Hippocampal formation (tissue), 2 donors: ENCODE results near the gene AOC3.
"Not testable (repeated sequence)": the region's sequence is repeated elsewhere in the genome, so short reads cannot be mapped to it uniquely, and the experiment has no call there.

ENCODE experiments used
- DNase-seq, 2 donors: peaks; one replicate each; lab custom pipeline; 2025; lab: John Stamatoyannopoulos, UW

AOC3 gene

DNA sequence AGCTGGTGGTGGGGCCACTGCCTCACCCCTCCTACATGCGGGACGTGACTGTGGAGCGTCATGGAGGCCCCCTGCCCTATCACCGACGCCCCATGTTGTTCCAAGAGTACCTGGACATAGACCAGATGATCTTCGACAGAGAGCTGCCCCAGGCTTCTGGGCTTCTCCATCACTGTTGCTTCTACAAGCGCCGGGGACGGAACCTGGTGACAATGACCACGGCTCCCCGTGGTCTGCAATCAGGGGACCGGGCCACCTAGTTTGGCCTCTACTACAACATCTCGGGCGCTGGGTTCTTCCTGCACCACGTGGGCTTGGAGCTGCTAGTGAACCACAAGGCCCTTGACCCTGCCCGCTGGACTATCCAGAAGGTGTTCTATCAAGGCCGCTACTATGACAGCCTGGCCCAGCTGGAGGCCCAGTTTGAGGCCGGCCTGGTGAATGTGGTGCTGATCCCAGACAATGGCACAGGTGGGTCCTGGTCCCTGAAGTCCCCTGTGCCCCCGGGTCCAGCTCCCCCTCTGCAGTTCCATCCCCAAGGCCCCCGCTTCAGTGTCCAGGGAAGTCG is 16.8 kb downstream of the AOC3 start:
- not testable (repeated sequence) for DNase-seq

DNA sequence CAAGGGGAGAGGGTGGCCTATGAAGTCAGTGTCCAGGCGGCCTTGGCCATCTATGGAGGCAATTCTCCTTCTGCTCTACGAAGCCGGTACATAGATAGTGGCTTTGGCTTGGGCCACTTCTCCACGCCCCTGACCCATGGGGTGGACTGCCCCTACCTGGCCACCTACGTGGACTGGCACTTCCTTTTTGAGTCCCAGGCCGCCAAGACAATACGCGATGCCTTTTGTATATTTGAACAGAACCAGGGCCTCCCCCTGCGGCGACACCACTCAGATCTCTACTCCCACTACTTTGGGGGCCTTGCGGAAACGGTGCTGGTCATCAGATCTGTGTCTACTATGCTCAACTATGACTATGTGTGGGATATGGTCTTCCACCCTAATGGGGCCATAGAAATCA is 17.3 kb downstream of the AOC3 start:
- no peak for DNase-seq

DNA sequence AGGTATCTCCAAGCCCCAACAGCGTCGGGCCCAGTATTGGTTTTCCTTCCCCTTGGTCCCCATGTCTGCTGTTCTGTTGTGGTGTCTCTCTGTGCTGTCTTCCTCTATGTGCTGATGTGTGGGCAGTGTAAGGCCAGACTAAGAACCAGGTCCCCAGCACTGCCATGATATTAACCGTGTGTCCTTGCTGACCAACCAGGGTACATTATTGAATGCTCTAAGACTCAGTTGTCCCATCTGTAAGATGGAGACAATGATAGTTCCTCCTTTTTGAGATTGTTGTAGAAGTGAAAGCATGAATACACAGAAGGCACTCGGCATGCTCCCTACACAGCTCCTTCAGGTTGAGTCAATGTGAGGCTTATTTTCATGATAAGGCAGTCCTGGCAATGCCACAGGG is 20.6 kb downstream of the AOC3 start:
- no peak for DNase-seq

DNA sequence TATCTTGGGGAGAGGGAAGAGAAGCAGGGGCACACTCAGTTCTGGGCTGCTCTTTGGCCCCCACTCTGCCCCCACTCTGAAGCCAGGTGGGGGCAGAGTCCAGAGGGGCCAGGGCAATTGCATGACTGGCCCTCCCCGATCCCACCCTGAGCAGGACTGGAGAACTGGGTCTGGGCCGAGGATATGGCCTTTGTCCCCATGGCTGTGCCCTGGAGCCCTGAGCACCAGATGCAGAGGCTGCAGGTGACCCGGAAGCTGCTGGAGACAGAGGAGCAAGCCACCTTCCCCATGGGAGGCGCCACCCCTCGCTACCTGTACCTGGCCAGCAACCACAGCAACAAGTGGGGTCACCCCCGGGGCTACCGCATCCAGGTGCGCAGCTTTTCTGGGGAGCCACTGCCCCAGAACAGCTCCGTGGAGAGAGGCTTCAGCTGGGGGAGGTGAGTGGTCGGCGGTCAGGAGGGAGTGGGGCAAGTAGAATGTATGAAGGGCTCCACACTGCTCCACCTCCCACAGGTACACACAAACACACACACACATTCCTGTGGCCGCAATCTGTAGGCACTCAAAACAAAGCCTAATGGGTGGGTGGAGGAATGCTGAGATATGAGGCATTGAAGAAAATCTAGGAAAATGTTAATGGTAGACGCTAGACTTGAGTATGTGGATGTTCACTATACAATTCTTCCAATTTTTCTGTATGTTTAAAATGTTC is 21.4 kb downstream of the AOC3 start:
- DNase-seq: no peak

DNA sequence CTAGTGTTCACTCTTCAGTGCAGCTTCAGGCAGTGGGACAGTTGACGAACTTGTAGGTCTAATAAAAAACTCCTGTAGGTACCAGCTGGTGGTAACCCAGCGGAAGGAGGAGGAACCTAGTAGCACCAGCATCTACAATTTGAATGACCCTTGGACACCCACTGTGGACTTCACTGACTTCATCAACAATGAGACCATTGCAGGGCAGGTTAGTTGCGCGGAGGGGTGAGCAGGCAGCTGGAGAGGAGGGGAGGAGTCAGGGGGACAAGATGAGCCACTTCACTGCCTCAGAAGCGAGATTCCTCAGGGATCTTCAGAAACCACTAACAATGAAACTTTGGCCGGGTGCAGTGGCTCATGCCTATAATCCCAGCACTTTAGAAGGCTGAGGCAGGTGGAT is 22.3 kb downstream of the AOC3 start:
- DNase-seq: no peak

DNA sequence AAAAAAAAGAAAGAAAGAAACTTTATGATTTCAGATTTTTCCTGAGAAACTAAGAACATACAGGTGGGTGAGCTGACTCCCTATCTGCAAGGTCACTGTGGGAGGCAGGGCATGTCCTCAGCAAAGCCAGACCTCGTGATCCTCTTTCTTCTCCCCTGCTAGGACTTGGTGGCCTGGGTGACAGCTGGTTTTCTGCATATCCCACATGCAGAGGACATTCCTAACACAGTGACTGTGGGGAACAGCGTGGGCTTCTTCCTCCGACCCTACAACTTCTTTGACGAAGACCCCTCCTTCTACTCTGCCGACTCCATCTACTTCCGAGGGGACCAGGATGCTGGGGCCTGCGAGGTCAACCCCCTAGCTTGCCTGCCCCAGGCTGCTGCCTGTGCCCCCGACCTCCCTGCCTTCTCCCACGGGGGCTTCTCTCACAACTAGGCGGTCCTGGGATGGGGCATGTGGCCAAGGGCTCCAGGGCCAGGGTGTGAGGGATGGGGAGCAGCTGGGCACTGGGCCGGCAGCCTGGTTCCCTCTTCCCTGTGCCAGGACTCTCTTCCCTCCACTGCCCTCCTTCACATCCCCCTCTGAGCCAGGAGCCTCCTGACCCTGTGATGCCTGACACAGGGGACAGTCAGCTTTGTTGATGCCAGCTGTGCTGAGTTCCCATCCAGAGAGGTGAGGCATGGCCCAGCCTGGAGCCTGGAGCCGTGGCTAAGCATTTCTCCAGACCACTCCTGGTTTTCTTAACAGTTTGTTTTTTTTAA is 23.1 kb downstream of the AOC3 start:
- DNase-seq: not testable (repeated sequence)

DNA sequence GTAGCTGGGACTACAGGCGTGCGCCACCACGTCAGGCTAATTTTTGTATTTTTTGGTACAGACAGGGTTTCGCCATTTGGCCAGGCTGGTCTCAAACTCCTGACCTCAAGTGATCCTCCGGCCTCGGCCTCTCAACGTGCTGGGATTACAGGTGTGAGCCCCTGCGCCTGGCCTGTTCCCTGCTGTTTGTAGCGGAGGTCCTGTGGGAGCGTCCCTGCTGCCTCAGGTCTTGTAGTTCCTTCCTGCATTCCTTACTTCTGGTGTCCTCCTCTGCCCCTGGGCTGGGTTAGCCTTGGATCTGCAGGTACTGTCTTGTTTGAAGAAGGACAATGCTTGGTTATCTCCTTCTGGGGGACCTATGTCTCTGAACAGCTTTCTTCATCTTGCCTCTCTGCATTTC is 26.0 kb downstream of the AOC3 start:
- no peak for DNase-seq

DNA sequence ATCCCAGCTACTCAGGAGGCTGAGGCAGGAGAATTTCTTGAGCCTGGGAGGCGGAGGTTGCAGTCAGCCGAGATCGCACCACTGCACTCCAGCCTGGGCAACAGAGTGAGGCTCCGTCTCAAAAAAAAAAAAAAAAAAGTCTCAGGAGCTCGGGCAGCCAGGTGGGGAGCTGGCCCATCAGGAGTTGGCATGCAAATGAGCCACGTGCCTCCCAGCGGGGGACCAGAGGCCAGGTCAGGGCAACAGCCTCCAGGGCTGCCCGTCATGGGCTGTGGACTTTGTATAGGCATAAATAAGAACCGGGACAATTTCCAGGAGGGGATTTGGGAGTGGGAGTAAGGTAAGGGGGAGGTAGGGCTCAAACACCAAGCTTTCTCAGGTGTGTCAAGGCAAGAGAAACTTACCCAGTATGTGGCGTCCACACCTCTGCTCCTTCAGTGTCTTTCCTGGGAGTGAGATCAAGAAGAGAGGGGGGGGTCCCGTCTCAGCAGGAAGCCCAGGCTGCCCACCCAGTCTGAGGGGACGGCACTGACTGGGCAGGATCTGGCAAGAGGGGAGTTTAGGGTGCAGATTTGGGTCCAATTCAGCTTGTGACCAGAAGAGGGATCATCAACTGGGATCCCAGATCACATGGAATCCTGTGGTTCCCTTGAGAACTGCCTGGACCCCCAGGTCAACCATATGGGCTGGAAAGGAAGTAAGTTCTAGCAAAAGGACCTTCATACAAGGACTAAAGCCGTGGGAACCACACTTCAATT is 27.3 kb downstream of the AOC3 start:
- DNase-seq: no peak

DNA sequence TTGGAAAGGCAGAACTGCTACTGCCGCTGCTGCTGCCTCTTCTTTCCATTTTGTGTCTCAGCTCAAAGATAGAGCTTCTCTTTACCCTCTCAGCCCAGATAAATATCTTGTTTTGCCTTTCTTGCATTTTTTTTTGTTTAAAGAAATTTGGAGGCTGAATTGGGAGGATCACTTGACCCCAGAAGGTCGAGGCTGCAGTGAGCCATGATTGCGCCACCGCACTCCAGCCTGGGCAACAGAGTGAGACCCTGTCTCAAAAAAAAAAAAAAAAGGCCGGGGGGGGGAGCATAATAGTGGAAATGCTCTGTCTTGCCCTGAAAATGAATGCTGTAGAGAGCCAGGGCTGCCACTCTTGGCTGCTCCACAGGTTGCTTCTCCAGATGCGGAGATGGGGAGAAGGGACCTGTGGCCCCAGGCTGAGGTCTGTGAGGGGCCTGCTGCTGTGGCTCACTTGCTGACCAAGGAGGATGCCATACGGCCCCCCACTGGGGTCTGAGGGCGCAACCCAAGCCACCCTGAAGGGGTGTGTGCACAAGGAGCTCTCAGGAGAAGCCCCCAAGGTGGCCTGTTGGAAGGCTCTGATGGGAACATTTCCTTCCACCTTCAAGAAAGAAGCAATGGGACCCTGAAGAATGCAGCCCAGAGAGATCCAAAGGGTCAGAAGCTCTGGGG is 28.1 kb downstream of the AOC3 start:
- DNase-seq: no peak

DNA sequence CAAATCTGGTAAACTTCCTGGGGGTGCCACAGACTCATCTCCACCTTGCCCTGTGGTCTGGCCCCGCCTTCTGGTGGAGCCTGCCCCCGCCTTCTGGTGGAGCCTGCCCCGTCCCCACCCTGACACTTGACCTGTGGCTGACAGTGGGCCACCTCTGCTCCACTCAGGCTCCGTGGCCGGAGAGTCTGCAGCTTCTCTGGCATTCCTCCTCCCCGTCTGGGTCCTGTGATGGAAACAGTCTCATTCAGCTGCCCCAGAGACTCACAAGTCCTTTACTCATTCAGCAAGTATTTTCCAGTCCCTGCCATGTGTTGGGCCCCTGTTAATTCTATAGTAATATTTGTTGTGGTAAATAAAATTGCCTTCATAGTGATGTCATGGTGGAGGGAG is 28.6 kb downstream of the AOC3 start:
- no peak for DNase-seq

DNA sequence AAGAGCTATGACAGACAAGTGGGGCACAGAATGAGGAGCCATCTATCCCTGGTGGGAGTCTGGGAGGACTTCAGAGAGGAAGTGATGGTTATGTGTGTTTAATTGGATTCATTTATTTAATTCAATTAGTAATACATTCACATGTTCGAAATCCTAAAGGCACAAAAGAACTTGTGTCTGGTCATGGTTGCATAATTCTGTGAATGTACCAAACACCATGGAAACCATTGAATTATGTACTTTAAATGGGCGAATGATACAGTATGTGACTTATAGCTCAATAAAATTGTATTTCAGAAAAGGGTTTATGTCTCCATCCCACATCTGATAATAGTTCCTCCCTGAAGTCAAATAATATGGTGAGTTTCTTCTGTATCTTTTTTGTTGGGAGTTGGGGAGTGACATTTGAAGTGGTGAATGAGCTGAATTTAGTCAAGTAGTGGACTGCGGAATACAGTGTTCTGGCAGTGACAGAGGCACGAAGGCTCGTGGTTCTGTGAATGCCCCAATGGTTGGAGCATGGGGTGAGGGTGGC is 29.8 kb downstream of the AOC3 start:
- DNase-seq: no peak

DNA sequence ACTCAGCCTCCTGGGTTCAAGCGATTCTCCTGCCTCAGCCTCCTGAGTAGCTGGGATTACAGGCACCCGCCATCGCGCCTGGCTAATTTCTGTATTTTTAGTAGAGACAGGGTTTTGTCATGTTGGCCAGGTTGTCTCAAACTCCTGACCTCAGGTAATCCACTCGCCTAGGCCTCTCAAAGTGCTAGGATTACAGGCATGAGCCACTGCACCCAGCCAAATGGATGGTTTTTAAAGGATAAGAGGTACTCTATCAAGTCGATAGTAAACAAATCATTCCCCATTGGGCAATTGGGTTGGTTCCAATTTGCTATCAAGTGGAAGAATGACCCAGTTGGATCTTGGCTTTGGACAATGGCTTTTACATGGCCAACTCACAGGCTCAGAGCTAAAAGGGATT is 30.7 kb downstream of the AOC3 start:
- DNase-seq: not testable (repeated sequence)

DNA sequence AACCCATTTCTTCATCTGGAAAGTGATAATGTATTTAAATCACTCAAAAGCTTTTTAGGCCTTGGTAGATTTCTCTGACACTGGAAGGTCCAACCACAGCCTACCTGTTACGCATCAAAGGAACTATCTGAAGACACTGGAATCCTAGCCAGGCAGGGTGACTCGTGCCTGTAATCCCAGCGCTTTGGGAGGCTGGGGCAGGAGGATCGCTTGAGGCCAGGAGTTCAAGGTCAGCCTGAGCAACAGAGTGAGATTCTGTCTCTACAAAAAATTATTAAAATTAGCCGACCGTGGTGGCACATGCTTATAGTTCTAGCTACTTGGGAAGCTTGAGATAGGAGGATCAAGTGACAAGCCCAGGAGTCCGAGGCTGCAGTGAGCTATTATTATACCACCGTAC is 31.2 kb downstream of the AOC3 start:
- no peak for DNase-seq

DNA sequence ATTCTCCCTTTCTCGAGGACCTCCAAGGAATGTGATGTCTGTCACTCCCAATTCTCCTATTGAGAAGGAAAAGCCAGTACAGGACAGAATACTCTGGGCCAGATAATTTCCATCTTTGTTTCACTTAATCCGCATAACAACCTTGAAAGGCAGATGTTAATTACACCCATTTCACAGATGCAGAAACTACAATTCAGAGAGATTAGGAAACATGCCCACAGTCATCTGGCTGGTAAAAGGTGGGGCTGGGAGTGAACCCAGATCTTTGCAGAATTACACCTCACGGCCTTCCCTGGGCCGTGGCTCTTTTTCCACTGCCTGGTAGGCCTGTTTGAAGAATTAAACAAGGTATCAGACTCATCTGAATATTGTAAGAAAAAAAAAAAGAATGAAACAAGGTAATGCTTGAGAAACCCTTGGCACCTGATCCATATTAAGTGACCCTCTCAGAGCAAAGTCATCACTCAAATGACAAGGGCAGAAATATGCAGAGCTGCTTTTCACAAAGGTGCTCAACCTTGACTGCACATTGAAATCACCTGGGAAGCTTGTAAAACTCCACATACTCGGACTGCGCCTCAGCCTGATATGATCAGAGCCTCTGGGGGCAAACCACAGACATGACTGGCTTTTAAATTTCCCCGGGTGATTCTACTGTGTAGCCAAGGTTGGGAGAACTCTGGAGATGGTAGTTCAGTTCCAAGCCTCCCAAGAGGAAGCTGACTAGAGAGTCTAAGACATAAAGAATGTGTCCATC is 33.0 kb downstream of the AOC3 start:
- DNase-seq: no peak

DNA sequence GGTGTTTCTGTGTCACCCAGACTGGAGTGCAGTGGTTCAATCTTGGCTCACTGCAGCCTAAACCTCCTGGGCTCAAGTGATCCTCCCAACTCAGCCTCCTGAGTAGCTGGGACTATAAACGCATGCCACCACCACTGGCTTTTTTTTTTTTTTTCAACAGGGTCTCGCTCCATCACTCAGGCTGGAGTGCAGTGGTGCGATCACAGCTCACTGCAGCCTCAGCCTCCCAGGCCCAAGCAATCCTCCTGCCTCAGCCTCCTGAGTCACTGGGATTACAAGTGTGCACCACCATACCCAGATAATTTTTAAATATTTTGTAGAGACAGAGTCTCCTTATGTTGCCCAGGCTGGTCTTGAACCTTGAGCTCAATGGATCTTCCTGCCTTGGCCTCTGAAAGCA is 34.8 kb downstream of the AOC3 start:
- not testable (repeated sequence) for DNase-seq

DNA sequence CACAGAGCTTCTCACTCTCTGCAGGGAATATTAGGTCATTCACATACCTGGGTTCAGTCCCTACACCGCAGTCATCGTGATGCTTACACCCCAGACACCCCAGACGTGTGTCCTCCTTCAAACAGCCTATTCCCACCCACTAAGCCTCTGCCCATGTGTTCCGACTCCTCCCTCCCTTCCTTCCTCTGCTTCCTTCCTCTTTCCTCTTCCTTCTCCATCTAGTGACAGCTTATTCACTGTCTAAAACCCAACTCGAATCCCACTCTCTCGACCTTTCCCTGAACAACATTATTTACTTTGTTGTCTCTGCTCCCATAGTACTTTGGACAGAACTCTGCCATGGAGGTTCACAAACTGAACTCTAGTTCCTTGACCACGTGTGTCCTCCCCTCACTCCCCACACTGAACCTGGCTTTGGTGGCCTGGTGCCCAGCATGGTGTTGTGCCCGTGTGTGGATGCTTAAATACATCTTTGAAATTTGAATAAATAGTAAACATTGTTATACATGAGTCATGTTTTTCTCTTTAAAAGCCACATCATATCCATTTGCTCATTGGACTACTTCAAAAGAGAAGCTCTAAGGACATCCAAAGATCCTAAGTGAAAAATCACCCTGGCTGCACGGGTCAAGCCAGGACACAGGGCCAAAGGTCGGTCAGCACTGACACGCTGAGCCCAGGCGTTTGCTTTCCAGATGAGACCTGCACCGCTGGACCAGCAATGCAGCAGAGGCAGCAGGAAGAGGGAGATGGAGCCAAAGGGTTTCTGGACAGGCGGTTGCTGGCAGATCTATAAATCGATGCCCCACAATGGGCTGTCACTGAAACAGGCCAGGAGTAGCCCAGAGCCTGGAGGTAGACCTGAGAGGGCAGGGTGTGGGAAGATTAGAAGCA is 35.5 kb downstream of the AOC3 start:
- DNase-seq: no peak

DNA sequence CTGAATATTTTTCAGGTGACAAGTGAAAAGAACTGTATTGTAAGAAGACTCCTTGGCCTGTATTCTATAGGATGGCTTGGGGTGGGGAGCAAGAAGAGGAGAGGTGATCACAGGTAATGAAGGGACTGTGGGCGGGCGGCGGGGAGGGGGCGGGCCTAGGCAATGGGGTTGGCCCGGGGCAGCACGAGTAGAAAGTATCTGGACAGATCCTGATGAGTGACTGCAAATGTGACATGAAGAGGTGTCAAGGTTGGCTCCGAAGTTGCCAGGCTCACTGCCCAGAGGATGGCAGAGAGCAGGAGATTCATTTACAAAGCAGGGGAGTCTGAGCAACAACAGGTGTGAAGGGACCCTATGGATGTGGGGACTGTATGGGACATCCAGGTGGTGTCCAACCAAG is 38.8 kb downstream of the AOC3 start:
- no peak for DNase-seq

DNA sequence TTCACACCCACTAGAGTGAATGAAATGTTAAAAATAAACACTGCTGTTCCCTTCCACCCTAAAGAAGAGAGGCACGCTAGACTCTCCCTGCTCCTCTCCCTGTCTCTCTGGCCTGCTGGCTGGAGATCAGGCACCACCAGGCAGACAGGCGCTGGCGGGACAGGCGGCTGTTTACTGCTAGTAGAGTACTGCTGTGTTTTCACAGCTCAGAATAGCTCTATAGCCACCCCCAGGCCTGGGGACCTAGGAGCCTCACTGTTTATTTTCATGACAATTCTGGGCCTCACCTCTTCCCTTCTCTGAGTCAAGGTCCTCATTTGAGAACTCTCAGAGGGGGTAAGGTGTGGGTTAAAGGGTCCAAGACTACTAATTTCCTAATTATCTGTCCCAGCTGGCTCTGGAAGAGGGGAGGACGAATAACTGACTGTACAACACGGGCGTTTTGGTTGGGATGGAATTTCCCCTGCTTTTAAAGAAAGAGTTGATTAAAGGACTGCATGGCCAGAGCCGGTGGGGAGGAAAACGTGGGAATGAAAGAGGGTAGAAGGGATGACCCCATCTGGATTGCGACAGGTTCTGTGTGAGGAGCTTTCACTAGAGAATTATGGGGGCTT is 40.6 kb downstream of the AOC3 start:
- peak in 1 of 2 donors; percentile 4 for DNase-seq

DNA sequence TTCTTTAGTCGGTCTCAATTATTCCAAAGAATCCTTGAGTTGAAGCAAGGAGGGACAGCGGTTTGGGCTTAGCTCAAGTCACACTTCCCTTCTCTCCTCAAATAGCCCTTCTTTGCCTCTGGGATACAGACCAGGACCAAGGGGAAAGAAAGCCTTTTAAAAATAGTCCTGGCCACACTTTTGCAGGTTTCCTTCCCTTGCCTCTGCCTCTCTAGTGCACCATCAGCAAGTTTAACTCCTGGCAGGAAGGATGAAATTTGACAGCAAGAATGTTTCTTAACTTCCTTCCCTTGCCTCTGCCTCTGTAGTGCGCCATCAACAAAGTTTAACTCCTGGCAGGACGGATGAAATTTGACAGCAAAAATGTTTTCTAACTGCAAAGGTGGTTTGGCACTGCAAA is 42.4 kb downstream of the AOC3 start:
- no peak for DNase-seq
